MV-4-11 (cell line): ENCODE data around the gene TNS3.

Source experiments
- DNase-seq: peaks from one replicate; lab custom pipeline; 2025; lab: John Stamatoyannopoulos, UW

TNS3 gene

DNA sequence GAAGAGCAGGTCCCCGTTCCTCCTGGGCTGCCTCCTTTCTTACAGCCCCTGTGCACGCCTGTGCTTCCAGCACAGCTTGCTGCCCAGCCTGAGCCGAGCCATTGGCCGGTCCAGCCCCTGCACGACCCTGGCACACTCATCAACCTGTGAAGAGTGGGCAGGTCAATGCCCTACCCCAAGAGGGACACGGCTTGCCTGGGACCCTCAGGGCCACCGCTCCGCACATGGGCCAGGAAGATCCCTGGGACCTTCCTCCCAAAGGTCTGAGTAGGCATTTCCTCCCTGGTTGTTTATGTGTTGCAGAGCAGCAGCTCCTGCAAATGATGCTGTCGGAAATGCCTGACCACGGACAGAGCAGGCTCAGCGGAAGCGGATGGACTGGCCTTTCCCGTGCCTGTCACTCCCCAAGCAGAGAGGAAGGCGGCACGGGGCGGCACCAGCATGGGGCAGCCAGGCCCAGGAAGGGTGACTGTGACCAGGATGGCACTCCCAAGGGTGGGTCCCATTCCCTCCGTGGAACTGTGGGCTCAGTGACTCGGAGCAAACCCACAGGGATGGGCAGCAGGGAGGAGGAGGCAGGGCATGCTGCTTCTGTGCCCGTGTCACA is 252.5 kb downstream of the TNS3 start:
- no peak for DNase-seq

DNA sequence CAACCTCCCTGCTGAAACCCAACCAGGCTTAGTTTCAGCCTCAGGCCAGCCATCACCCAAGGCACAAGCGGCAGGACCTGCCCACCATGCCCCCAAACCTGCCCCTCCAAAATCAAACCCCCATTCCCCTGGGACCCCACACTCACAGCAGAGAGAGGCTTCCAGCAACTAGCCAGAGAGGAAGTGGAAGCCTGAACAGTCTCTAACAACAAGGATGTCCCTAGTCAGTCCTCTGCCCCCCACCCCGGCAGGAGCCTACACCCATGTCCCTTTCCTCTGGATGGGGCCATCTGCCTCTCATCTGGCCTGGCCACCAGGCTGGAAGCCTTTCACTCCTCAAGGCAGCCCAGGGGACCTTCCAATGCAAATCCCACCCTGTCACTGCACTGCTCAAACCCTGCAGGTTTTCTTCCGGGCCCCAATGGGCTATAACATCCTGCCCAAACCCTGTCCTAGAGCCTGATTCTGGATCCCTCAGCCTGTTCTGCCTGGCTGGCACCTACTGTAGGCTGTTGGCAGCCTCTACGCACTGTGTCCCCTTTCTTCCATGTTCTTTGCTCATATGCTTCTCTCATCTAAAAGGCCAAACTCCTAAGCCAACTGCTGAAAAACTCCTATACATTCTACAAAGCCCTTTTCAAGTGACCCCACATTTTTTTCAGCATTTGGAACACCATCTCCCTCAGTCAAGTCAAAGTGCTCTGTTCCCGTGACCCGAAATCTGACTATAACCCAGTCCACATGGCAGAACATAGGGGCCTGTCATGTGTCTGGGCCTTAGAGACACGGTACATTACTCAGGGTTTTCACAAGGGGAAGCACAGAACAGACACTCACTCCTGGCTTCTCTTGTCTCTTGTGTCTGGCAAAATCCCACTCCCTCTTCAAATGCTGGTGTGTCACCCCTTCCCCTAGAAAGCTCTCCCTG is 253.3 kb downstream of the TNS3 start:
- peak; percentile 14 for DNase-seq

DNA sequence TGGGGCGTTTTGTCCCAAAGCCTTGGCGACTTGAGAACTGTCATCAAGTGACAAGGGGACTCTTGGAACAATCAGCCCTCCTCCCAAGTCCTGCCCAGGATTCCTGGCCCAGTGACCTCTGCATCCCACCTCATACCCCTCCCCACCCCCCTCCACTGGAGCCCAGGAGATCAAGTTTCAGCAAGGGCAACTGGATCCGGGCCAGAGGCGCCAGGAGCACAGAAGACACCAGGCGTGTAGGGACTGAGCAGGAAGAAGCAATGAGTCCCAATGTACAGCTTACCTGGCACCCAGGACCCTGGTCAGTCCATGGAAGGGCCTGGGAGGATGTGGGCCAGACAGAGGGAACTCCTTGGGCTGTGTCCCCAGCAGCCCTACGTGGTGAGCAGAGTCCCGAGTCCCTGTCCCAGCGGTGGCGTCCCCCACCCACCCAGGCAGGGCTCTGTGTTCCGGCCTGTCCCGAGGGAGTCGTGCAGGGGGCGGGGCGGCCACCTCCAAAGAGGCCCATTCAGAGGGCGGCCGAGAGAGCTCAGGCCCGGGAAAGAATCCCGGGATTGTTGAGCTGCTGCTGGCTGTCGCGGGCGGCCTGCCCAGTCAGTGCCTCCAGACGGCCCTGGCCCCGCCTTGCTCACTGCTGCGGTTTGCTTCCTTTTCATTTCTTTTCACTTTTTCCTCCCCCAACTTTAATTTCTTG is 254.1 kb downstream of the TNS3 start:
- DNase-seq: no peak

DNA sequence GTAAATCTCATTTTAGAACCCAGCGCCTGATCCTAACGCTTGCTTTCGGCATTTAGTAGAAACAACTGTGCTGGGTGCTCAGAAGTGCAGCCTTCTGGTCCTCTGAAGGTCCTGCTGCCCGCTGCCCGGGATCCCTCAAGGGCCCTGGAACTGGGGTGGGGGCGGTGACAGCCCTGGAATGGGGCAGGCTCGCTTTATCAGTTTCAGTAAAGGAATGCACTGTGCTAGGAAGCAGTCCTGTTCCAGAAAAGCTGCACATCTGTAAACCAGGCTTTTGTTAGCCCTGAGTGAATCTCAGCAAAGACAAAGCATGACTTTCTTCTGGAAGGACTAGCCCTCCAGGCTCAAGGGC is 254.6 kb downstream of the TNS3 start:
- DNase-seq: no peak

DNA sequence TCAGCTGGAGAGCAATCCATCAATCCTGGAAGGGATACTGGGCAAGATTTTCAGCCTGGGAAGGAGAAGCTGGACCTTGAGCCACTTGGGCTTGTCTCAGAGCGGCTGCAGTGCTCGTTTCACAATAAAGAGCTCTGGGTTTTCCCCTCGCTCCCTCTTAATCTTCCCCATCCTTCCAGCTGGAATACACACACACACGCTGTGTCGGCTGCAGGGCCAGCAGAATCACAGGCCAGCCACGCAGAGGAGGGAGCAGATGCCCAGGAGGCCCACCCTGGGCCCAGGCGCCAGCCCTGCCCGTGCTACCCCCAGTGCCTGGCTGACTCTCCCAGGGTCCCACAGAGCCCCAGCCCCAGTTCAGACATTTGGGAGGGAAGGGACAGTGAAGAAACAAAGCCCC is 255.1 kb downstream of the TNS3 start:
- DNase-seq: no peak

DNA sequence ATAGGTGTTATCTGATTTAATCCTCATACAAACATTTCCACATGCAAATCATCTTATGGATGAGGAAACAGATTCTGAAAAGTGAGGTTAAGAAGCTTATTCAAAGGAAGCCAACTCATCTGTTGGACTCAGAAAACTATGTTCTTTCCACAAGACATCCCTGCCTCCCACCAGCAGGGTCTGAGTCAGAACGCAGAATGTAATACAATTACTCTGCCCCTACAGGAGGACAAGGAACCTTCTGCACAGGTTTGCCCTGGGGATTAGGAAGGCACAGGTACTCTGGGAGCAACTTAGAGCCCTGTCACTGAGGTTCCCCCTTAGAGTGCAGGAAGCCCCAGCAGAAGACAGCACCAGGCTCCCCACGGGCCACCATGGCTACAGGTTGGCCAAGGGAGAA is 255.7 kb downstream of the TNS3 start:
- DNase-seq: no peak

DNA sequence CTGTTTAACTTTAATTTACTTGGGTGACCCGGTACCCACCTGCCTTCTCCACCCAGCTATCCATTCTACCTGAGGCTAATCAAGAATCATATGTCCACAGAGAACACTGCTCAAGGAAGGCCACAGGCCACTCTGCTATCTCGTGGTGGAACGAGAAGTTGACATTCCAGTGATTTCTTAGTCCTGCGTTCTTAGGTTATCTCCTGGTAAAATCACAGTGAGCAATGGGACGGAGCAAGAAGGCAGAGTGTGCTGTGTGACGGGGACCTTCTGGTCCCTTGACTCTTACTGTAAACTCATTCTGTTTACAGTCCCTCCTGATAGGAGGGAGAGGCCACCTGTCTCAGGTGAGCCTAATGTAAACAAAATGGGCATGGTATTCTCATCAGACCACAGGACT is 256.6 kb downstream of the TNS3 start:
- DNase-seq: no peak

DNA sequence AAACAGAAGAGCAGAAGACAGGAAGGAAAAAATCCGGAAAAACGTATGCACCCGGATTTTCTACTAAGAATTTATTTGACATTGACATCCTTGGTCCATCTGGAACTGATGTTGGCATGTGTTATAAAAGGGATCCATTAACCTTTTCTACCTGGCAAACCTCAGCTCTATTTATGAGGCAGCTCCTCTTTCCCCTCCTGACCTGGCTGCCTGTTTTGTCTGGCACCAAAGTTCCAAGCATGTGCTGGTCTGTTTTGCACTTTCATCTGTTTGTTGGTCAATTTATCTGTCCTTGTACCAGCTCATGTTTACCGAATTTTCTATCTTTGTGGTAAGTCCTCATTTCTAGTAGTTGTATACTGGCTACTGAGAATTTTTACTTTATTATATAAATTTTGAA is 258.0 kb downstream of the TNS3 start:
- no peak for DNase-seq

DNA sequence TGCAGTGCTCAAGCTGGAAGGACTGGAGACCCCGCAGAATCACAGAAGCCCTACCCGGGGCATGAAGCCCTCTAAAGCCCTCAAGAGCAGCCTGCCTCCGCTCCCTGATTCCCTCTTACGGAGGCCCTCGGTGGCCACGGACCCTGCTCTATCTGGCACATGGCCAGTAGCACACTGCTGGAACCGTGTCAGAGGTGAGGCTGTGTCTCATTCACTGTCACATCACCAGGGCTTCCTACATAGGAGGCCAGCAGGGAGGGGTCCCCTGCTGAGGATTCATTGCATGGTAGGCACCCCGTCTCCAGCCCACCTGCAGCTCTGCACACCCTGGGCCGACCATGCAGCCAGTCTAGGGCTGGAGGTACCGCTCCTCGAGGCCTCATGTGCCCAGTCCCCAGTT is 259.2 kb downstream of the TNS3 start:
- DNase-seq: no peak

DNA sequence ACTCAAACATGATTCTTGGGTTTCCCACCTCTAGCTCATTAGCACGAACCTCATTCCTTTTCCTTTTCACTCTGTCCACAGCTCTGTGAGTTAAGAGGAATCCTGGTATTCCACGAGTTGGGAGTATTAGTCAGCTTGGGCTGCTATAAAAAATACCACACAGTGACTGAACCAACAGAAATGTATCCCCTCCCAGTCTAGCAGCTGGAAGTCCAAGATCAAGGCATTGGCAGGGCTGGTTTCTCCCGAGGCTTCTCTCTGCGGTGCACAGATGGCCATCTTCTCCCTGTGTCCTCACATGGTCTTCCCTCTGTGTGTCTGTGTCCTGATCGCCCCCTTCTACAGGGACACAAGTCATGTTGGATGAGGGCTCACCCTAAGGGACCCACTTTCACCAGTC is 261.6 kb downstream of the TNS3 start:
- DNase-seq: no peak

DNA sequence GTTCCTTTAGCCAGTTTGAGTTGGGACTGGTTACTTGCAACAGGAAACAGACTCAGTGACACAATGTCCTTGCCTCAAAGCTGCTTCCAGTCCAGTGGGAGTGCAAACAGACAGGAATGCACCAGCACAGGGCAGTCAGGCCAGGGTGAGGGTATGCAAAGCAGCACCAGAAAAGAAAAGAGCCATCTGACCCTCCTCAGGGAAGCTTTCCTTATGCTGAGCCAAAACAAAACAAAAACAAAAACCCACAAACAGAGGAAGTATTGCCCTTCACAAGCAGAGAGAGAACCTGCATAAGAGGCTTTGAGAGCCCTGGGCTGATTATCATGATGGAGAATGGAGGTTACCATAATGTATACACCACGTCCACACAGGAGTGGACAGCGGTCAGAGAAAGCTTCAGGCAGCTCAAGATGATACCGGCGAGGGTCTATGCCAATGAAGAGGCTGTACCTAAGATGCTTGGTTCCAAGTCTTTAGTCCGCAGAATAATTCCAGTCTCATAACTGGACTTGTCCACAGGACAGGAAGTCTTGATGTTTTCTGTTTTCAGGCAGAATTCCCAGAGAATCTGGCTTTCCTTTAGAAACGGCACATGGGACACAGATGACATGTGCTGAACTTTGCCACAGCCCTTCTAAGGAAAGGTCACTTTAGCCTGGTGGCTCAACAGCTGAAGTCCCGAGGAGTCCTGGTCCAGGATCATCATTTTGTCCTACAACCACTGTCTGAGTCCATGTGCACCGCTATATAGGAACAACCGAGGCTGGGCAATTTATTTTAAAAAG is 263.3 kb downstream of the TNS3 start:
- DNase-seq: no peak

DNA sequence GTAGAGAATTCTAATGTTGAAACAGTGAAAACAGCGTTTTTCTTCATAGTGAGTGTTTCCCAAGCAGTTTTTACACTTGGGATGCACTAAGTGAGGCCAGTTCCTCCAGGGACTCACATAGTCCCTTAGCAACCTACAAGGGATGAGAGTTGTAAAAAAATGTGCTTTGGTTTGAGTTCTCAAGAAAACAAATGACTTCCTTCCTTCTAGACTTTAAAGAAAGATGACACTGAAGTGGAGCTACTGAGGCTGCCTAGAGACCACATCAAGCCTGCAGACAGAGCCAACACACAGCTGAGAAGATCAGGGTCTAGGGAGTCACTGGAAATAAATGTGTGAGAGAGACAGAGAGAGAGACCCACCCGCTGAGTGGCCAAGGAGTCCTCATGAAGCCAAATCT is 264.4 kb downstream of the TNS3 start:
- no peak for DNase-seq

DNA sequence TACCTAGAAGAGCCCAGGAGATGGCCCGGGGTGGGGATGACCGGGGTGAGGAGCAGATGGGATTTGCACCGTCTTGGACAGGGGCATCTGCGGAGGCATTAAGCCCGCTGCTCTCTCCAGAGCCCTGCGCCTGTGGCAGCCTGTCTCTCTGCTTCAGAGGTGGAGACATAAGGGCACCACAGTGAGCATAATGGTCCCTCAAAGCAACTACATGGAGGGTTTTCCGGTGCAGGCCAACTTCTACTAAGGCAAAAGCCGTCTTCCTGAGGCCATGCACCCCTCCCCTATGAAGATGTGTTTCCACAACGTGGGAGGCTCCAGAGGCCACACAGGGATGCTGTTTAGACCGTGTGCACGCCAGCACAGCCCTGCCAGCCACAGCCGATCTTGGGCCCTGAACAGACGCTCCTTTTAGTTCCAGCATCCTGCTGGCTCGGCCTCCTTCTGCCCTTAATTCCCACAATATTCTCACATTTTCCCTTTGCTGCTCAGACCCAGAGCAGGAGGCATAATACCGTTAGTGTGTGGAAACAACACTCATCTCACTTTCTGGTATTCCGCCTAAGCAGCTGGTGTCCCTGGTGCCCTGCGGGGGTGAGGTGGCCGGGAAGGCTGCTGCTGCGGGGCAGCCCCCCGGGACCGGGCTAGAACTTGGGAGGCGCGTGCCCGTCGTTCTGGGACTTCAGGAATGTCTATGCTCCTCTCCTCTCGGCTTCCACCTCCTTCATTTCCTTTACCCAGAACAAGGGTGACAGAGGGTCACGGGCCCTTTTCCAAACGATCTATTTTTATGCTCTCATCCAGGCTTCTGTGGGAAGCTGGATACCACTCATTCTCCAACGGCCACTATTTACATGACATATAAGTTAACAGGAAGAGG is 266.9 kb downstream of the TNS3 start:
- DNase-seq: no peak

DNA sequence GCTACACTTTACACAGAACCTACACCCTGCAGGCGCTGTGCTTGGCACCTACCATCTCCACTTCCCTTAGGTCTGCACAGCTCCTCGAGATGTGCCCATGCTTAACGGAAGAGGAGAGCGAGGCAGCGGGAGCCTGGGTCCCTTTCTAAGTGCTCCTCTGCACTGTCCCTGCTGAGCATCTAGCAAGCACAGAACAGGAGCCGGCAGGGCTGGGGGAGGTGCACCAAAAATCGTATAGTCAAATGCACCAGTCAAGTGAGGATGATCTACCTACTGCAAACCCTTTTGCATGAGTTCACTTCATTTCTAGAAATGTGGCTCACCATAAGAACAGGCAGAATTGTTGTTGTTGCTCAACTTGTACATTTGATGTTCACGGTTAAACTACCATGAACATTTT is 267.7 kb downstream of the TNS3 start:
- no peak for DNase-seq

DNA sequence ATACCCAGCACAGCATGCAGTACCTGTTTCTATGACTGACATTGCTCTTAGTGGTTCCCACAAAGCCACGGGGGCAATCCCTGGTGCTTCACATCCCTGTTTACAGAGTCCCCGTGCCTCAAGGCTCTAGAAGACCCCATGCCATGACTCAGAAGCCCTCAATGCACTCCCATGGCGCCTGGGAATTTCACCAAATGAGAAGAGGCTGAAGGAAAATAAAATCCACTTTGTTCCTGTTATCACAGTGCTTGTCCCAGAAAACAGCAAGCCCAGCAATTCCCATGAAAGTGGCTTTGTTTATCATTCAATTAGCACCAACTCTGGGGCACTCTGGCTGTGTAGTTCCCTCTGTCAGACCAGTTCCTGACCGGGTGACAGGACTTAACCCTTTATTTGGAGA is 268.3 kb downstream of the TNS3 start:
- DNase-seq: no peak

DNA sequence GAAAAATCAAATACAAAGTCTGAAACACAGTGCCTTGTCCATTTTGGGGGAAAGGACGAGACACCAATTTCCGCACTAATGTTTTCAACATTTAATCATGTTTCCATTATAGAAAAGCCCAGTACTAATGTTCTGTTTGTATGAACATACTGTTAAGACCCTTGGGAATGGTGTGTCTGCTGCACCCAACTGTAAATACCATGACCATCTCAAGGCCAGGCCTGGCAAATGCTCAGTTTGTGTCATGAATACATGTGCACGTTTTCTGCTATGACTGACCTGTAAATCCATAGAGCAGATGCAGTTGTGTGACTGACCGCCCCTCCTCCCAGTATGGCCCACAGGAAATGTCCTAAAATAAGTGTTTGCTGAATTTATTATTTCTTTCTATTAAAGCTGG is 270.0 kb downstream of the TNS3 start:
- no peak for DNase-seq

DNA sequence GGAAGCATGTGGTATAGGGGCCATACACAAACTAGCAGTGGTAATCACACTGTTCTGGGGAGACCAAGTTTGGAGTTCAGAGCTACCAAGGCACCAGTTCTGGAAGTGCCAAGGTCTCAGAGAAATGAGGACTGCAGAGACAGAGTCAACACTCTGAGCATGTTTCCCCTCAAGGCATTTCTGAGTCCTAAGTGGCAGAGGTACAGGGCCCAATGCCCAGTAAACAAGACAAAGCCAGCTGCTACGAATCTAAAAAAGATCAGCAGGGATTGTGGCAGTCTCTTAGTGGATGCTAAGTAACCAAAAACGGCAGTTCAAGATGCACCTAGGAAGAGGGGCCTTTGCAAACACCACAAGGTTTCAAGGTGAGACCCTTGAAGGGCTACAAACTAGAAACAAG is 271.9 kb downstream of the TNS3 start:
- no peak for DNase-seq

DNA sequence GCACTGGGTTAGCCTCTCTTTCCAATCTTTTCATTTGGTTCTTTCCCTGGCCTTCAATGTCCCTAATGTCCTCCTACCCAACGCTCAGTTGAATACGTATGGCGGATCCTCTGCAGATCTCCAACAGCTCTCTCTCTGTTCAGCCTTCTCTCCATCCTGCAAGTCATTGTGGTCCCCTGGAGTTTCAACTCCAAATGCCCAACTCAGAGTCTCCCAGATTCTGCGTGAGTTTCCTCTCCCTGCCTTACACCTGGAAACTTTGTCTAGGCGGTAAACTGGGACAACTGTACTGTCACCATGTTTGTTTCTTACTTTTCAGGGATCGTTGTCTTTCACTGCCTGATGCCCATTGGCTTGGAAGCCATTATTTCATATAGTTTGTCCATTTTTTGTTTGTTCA is 273.1 kb downstream of the TNS3 start:
- DNase-seq: no peak

DNA sequence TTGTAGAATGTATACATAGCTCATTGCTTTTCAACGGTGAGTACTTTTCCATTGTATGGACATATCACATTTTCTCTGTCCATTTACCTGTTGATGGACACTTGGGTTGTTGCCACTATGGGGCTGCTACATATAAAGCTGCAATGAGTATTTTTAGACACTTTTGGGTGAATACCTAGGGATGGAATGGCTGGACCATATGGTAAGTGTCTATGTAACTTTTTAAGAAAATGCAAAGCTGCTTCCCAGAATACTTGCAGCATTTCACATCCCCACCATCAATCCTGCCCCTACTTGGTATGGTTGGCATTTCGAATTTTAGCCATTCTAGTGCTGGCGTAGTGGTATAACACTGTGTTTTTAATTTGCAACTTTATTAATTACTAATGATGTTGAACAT is 274.6 kb downstream of the TNS3 start:
- DNase-seq: no peak

DNA sequence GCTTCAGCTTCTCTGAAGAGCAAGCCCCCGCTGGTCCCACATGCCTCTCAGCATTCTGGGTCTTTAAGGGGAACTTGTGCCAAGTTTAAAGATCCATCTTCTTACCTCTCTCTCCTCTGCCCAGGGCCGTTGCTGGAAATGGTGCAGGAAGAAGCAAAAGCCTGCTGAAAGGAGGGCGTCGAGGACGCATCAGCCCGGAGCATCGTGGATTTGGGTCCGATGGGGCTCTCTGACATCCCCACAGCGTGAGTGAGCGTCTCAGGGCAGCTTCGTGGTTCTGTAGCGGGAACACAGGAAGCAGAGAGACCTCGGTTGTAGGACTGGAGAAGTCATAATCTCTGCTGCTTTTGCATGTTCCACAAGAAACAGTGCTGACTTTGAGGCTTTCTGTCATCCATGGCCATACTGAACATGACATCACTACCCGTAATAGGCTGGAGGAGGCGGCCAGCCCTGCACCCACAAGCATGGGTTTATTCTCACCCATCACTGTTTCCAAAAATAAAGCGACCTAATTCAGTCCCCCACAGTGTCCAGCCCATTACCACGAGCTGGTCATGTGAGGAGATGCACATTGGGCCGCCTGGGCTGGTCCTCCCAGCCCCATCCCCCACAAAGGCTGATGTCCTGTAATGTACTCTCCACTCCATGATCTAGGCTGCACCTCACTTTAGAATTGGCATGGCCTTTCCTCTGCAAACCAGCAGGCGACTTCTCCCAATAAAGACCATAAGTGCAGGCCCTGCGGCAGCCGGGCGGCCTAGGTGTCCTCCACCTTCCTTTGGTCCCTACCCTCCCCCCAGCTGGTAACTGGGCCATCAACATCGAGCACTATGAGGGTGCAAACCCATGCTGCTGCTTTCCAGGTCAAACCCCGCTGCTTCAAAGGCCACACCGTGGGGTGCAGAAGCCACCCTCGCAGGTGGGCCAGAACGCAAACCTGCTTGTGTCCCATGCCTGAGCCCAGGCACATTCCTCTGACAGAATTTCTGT is 276.9 kb downstream of the TNS3 start:
- DNase-seq: peak; percentile 50
